ENCODE measurements around the gene GHDC.
"Not testable (repeated sequence)": the region's sequence is repeated elsewhere in the genome, so short reads cannot be mapped to it uniquely, and the experiment has no call there.

The GHDC gene

GRCh38 chr17:42202696-42203095, 8.4 kb upstream of the GHDC start:
- DNase-seq (ENCODE audit: low read depth), result no peak

DNA sequence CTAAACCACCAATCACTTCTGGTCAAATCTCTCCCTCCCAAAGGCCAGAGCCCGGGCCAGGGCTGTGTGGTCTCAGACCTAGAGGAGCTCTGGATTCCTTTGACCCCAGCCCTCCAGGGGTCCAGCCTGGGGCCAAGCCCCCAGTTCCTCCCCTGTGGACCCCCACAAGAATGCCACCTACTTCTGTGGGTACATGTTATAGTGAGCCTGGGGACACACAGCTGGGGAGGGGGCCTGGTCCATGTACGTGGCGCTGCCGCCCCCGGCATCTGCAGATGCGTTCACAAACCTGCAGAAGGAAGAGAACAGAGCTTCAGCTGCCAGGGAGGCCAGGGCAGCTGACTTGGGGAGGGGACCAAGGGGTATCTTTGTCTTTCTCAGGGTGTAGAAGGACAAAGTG, 7.9 kb upstream of the GHDC start:
- no peak for DNase-seq (ENCODE audit: low read depth)

DNA sequence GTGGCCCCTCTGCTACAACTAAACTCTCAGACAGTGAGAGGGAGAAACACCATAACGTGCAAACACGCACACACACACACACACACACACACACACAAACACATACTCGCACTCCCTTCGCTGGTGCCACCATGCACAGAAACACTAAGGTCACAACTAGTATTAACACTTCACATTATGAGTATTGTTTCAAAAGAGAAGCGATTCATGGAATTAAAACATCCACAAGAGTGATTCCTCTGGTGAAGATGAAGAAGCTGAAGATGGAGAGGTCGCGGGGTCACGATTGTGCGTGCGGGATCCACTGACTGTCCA, 7.1 kb upstream of the GHDC start:
- DNase-seq (ENCODE audit: low read depth), result no peak

DNA sequence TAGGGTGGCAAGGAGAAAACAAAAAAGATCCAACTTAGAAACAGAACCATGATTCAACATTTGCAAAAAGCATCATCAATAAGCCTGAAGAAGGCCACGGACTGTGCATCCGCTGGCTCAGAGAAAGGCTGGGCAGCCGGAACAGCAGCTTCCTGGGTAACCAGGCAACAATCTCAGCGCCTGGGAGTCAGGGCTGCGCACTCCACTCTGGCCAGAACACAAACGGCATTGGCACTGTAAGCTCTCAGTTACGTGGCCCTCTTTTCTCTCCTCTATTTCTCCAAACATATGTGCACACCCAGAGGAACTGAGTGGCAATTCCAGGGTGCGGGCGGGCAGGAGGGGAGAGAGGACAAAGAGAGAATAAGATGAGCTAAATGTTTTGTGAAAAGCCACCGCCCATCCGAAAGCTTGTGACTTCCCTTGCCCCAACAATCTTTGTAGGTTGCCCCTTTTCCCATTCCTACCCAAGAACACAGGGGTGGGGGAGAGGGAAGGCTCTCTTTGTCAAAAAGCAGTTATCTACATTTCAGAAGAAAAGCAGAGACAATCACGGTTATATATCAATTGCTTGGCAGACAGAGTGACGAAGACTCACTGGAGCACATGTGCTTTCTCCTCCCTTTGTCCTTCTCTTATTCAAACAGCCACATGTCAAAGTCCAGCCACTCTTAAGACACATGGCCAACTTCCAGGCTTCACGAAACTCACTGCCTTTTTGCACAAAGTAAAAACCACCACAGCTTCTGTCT, 6.6 kb upstream of the GHDC start:
- no peak for DNase-seq (ENCODE audit: low read depth)

DNA sequence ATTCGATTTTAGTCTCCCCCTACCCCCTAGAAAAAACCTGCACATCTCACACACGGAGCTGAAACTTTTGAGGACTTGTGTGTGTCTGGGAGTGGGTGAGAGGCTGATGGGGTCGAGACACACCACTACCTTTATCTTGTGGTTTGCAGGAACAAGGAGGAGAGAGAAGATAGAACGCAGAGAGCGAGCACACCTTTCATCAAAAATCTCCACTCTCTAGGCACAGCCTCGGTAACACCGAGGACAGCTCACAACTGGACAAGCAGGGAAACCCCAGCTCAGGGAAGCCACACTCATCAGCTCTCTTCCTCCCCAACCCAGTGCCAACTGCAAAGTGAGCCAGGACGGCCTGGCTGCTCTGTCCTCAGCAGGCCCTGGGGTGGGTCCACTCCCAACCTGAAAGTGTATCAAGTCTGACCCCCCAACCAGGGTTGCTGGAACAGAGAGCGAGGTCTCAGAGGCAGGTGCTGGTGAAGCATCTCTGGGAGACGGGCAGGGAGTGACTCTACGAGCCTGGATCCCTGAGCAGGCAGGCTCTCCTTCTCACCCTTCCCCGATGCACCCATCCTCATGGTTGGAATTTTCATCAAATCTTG, 5.2 kb upstream of the GHDC start:
- DNase-seq (ENCODE audit: low read depth), result no peak

DNA sequence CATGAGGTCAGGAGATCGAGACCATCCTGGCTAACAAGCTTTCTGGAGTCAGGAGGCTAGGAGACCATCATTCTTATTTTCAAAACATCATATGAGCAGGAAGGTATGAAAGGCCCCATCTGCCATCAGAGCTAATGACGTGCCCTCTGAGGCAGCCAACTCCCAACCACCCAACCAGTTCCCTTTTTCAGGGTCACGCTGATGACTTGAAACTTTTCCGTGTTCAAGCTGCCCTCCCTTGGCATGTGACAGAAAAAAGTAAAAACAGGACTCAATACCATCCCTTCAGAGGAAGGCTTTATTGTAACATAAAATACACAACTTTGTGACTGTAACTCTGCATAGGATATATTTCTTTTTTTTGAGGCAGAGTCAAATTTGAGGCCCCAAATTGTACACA, 4.6 kb upstream of the GHDC start:
- no peak for DNase-seq (ENCODE audit: low read depth)

DNA sequence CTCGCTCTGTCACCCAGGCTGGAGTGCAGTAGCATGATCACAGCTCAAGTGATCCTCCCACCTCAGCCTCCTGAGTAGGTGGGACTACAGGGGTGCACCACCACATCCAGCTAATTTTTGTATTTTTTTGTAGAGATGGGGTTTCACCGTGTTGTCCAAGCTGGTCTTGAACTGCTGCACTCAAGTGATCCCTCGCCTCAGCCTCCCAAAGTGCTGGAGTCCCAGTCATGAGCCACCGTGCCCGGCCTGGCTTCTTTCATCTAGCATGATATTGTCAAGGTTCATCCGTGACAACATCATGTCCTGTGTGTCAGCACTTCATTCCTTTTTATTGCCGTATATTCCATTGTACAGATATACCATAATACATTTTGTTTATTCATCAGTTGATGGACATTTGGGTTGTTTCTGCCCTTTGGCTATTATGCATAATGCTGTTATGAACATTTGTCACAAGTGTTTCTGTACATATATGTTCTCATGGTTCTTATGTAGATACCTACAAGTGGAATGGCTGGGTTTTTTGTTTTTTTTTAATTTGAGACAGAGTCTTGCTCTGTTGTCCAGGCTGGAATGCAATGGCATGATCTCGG, 3.4 kb upstream of the GHDC start:
- DNase-seq (ENCODE audit: low read depth), result no peak

- no peak for DNase-seq (ENCODE audit: low read depth)
Observed at GRCh38 chr17:42193216-42193968, 902 bp downstream of the GHDC start.

DNA sequence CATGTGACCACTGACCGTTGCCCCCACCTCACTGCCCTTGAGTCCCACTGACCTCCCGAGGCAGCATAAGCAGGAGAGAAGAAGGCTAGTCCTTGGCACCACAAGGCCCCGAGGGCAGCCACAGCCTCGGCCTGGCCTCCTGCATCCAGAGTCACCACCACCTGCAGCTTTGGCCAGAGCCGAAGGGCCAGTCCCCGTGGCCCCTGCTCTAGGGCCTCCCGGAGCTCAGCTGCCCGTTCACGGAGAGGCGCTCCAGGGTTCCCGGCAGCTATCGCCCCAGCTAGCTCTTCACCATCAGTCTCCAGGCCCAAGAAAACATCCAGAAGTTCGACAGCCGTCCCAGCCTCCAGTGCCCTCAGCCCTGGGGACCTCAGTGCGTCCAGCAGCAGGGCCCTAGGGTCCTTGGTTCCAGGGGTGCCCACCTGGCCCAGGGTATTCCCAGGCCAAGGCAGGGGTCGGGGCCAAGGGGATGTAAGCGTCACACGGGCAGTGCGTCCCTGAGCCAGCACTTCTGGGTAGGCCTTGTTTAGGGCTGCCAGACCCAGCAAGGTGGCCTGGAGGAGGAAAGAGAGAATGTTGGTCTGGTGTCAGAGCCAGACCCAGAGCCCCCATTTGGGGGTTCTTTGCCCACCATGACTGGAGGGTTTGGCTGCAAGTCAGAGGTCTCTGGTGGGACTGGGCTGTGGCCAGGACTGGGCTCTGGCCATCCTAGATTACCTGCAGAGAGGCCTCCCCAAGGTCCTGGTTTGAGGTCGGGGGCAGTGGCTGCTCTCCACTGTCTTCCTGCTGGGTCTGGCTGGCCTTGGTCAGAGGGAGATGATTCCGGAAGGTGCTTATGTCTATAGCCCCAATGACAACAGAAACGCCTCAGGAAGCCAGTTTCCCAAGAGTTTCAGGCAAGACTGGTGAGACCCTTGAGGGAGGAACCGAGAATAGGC, 1.8 kb downstream of the GHDC start:
- DNase-seq (ENCODE audit: low read depth), result no peak

DNA sequence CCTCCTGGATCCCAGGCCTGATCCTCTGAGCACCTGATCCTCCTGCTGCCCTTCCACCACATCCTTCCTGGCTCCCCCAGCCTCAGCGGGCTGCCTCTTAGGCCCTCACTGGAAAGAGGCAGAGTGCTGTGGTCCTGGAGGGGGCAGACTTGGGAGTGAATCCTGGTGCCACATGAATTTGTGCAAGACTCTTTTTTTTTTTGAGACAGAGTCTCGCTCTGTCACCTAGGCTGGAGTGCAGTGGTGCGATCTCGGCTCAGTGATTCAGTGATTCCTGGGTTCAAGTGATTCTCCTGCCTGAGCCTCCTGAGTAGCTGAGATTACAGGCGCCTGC, 3.1 kb downstream of the GHDC start:
- no peak for DNase-seq (ENCODE audit: low read depth)

GRCh38 chr17:42190491-42191274, 3.6 kb downstream of the GHDC start:
- DNase-seq (ENCODE audit: low read depth), result no peak

GRCh38 chr17:42189651-42189965, 4.7 kb downstream of the GHDC start:
- no peak for DNase-seq (ENCODE audit: low read depth)

- no peak for DNase-seq (ENCODE audit: low read depth)
Observed at GRCh38 chr17:42188749-42189650, 5.3 kb downstream of the GHDC start.

DNA sequence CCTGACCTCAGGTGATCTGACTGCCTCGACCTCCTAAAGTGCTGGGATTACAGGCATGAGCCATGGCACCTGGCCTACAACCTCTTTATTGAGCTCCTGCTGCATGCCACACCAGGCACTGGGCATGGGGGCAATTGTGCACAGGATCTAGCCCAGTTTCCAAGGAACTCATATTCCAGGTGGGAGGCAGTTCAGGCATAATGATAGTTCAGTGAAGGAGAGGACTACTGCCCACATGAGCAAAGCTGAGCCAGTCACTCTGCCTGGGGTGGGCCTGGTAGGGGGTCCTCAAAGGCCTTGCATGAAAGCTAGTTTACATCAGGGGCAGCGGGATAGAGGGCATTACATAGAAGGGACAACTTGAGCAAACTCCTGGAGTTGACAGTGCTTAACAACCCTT, 6.5 kb downstream of the GHDC start:
- no peak for DNase-seq (ENCODE audit: low read depth)

GRCh38 chr17:42186191-42186590, 8.1 kb downstream of the GHDC start:
- DNase-seq (ENCODE audit: low read depth), result not testable (repeated sequence)

DNA sequence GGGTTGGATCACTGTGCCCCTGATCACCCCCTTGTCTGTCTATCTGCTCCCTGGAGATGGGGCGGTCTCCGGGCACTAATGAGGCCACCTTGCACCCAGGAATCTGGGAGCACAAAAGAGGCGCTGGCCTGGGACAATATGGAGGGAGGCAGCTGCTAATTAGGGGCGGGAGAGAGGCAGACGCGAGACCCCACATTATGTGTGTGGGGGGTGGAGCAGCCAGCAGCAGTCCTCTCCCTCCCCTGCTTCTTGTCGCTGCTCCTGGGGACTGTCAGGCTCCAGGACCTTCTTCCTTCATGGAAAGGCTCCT, 8.7 kb downstream of the GHDC start:
- no peak for DNase-seq (ENCODE audit: low read depth)

- DNase-seq (ENCODE audit: low read depth), result no peak
Observed at GRCh38 chr17:42184713-42185620, 9.3 kb downstream of the GHDC start, which contains the start of gene HCRT. HCRT (minus strand) TSS chr17:42185452; CDS start chr17:42185365, 87 bp downstream.

DNA sequence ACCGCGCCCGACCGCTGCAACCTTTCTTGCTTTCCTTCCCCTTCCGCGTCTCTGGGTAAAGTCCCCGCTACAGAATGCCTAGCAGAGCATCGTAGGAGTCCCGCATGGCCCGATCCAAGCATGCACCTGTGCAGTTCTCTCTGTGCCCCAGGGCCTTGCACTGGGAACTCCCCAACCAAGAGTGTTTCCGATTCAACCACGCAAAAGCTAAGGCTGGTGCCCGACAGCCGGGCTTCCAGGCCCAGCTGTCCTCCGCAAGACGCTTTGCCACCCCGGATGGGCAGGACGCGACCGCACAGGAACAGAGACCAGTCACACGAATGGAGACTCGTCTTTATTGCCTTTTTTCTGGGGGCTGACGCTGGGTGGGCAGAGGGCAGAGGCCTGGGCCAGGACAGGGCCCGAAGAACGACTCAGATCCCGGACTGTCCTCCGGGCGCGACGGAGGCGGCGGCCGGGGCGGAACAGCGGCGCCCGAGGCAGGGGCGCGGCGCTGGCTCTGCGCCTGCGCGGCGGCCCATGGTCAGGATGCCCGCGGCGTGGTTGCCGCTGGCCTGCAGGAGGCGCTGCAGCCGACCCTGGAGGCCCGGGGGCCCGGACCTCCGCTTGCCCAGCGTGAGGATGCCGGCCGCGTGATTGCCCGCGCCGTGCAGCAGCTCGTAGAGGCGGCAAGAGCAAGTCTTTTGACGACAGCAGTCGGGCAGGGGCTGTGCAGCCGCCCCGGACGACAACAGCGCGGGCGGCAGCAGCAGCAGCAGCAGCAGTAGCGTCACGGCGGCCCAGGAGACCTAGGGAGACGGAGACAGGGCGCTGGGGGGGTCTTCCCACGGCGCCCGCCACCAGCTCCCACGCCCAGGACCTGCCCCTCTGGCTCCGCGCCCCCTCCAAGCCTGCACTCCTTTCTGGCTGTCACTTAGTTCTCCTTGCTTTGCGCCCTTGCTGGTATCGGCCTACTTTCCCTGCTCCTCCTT, 10.3 kb downstream of the GHDC start:
- DNase-seq (ENCODE audit: low read depth), result no peak
